HuH-7.5 (cell line): ENCODE results near the gene PRDM15.

ENCODE experiments used
- DNase-seq: peaks from one replicate; pipeline ENCODE4 v3.0.0; 2011; ENCODE audit warnings: low spot score

PRDM15 gene

DNA sequence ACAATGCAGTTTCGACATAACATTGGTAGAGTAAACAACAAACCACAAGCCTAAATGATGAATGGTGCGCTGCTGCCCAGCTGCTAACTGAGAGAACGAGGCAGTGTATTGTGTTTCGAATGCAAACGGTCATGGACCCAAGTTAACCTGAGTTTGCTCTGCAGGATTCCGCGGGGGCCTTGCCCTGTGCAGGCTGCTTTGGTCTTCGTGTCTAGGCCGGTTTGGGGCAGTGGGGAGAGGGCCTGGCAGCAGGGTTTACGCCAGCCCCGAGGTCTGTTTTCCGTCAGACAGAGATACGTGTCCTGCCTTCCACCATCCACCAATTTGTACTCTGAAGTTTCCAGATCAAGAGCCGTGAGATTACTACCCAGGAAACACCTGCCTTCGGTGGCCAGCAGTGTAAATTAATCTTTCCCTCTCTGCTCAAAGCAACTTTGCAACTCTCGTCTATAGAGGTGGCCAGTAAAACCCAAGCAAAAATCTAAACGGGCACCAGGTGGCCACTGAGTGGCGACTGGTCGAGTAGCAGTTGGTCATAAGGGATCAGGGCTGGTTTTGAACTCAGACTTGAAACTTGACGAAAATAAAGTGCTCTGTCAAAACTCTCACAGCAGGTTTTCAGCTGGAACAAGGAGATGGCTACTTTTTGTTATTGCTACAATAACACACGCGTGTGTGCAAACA lies 6.3 kb upstream of the PRDM15 start:
- no peak for DNase-seq

DNA sequence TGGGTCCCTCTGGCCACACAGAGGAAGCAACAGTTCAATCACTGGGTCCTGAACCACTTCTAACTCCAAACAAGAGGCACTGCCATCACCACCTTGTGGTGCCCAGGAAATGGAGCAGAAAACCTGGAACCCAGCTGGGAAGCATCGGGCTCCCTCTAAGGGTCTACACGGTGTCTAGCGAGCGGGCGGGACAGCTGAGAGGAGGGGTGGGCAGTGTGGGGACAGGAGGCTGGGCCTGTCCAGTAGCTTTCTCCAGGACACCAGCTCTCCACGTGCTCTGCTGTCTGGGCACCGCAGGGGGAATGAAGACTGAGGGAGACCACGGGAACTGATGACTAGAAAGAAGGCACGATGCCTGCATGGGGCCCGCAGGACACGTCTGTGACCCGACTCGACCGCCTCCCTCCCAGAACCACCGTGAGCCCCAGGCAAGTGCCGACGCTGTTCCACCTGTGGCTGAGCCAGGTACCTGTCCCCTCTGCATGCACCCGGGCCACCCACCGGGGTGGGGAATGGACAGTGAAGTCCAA lies 5.4 kb upstream of the PRDM15 start:
- DNase-seq, result no peak

DNA sequence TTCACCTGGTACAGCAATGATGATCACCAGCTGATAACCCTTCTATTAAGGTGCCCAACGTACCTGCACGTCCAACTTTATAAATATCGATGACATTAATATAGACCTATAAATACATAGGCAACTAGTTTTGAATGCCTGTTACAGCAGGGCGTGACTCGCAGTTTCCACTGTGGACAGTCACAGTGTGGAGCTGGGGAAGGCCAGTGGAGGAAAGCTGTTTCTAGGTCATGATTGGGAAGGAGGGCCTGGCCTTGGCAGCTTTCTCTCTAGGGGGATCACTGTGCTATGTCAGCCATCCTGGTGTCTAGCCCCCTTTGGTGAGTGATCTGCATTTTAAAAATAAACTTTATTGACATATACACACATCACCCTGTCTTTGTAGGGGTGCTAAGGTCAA lies 4.4 kb upstream of the PRDM15 start:
- DNase-seq, result no peak

DNA sequence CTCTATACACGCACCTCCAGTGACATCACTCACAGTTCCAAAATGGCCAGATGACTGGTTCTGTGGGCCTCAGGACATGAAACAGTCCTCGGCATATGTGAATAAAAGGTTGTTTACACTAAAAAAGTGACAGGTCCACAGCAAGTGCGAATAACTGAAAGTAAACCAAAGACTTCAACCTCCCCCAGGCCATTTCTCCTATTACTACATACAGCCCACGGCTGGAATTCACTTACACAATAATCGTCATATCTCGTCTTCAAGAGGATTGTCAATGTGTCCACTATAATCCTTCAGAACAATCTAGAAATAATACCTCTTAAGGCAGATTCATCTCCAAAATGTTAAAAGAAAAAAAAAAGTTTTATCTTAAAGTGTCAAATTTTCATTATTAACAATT lies 1.9 kb upstream of the PRDM15 start:
- DNase-seq, result no peak

DNA sequence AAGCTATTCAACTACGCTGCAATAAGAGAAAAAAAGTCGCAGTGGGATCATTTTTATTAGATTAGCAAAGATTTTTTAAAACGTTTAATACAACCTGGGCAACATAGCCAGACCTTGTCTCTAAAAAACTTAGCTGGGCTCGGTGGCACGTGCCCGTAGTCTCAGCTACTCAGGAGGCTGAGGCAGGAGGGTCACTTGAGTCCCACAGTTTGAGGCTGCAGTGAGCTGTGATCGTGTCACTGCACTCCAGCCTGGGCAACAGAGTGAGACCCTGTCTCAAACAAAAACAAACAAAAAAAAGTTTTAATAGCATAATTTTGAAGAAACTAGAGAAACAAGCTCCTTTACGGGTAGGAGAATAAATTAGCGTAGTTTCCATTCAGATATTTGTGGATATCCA lies 1.0 kb upstream of the PRDM15 start:
- no peak for DNase-seq

DNA sequence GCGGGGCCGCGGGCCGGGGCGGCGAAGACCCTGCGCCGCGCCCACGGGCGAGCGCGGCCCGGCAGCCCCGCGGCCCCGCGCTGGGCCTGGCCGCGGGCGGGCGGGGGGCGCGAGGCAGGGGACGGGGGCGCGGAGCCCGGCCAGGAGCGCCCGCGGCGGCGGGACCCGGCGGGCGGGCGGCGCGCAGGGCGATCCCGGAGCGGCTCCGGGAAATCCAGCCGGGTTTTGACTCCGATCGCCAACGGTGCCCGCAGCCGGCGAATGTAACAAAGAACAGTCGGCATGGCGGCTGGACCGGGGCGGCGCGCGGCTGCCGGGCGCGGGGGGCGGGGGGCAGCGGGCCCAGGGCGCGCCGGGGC lies 334 bp downstream of the PRDM15 start:
- peak; percentile 94 for DNase-seq

DNA sequence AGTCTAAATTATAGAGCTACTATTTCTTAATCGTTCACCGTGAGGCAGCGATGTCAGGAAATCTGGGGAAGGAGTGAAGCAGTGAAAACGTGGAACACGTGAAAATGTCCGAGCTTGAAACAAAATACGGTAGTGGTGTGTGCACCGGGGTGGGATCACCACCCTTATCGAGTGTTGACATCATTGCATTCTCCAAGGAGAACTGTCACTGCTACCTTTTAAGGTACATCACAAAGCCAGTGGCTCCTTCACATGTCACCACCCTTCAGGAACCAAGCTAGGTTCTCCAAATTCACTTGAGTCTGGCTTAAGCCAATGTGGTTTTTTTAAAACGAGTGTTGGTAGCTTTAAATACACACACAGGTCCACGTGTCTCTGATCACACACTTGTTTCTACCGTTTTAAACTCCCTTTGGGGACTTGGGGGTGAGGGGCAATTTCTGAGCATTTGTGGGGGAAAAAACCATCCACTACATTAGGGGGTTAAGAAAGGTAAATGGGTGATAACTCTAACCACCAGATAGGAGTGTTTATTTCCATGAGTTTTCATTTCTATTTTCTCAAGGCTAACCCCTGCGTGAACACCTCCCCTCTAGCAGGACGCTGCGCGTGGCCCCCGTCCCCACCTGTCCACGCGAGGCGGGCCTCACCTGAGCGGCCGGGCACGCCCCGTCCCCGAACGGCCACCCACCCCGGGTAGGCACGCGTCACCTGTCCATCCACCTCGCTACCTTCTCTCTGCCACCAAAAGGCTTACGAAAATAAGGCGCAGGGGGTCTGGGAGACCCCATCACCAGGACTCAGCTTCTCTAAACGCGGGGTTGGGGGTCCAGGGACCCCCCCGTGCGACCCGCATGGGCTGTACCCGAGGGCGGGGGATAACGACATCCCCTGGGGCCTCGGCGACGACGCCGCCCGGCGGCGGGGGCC lies 978 bp downstream of the PRDM15 start:
- DNase-seq, result peak; percentile 49

DNA sequence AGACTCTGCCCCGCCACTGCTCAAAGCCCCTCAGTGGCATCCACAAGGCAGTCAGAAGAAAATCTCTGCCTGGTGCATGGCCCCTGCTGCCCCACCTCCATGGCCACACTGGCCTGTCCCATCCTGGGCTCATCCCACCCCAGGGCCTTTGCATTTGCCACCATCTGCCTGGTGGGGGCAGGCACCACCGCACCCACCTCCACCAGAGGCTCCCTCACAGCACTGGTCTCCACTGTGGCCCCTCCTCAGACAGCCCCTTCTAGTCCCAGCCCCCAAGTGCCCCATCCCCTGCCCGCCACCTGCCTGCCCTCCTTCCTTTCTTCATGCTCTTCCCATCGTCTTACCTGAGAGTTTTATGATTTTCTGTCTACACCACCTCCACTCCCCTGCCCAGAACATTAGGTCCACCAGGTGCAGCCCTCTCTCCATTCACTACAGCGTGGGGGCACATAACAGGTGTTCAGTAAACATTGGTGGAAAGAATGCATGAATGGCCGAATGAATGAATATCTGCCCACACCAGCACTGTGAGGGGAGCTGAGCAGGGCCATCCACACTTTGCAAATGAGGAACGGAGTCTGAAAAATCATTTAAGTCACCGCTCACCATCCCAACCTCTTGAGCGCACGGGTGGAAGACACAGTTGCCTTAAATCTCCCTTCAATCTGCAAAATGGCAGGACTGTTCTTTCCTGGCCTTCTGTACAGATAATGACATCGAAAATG lies 2.1 kb downstream of the PRDM15 start:
- DNase-seq, result no peak

DNA sequence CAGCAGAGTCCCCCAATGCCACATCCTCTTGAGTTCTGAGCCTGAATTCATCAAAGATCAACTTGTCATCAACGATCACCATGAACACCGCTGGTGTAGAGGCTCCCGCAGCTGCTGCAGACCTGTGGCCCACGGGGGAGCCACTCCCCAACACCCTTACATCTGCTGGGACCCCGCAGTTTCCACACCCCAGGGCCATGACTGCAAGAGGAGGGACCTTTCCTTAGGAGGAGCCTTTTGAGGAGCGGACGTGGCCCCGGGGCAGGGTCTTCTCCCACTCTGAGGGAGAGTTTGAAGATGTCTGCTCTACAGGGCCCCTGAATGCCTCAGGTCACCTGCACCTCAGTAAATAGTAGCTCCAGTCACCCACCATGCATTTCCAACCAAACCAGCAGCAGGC lies 2.7 kb downstream of the PRDM15 start:
- no peak for DNase-seq

DNA sequence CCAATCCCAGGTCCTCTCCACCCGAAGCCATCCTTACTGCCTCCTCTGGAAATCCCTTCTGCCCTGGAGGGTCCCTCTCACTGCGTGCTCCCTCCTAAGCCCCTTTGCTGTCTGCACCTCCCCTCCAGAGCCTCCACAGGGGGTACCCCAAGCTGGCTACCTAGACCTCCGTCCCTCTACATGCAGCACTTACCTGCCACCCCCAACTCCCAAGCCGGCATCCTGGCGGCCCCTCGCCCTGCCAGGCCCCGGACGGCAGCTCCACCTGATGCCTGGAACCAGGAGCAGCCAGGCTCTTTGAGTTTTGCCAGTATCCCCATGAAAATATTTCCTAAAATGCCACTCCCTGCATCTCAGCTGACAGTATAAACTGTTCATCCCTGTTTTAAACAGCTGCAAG lies 4.1 kb downstream of the PRDM15 start:
- no peak for DNase-seq

DNA sequence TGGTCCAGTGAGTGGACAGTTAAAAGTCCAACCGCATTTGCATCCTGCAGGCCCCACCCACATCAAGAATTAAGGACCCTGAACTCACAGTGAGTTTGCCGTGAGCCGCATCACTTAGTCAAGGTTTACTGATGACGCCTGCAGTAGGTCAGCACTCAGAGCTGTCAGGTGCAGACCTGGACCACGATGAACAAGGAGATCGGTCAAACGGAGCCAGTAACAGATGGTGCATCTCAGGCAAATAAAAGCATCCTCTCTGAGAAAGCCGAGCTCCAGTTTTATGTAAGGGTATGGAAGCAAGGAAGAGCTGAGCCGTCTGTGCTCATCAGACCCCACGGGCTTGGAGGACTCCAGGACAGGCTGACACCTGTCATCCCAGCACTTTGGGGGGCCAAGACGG lies 4.5 kb downstream of the PRDM15 start:
- DNase-seq, result no peak

DNA sequence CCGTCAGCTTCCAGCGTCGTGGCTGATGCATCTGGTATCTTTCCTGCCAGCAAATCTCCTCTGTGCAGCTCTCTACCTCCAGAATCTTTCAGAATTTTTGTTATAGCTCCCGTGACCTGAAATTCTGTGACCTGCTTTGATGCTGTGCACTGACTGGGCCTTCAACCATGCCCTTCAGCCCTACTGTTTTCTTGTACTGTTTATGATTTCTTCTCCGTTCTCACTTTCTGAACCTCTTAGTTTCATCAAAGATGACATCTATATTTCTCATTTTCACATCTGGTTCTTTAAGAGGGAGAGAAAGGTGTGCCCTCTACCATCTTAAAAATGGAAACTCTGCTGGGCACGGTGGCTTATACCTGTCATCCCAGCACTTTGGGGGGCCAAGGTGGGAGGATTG lies 5.7 kb downstream of the PRDM15 start:
- DNase-seq, result no peak

DNA sequence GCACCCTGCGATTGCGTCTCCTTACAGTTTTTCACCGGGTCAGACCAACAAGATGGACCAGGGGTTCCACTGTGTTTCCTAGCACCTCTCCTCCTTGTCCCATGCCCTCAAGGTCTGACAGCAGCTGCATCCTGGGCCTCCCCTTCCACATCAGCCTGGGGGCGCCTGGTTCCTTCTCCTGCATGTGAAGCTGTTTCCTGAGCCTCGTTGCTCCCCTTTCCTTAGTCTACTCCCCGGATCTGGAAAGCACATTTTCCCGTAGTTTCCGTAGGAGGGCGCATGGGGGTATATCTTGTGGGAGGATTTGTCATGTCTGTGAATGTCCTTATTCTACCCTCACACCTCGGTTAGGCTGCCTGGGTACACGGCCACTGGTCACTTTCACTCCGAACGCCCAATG lies 6.1 kb downstream of the PRDM15 start:
- DNase-seq, result no peak

DNA sequence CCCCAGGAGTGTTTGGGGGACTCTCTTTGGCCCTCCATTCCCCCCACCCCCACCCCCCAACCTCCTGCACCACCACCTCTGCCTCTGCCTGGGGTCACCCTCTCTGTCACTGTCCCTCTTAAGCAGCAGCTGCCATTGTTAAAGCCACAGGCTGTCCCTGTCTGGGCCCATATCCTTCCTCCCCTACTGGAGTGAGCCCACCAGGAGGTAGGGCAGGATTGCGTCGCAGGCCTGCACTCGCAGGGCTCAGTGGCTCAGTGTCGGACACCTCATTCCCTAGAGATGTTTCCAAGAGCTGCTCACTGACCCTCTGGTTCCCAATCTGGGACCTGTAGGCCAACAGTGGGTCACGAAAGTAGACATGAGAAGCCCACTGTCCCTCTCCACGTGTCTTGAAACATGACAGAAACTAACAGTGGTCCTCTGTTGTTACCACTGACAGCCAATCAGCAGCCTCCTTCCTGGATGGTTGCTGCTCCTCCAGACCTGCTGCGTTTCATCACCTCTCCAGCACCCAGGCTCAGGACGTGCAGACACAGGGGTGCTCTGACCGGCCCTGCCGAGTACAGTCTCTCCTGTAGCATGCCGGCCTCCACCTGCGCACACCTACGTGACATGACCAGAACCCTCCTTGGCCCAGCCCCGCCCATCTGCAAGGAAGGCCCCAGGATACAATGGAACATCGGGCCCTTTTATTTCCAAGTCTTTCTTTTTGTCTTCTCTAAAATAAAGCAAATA lies 7.7 kb downstream of the PRDM15 start:
- no peak for DNase-seq

DNA sequence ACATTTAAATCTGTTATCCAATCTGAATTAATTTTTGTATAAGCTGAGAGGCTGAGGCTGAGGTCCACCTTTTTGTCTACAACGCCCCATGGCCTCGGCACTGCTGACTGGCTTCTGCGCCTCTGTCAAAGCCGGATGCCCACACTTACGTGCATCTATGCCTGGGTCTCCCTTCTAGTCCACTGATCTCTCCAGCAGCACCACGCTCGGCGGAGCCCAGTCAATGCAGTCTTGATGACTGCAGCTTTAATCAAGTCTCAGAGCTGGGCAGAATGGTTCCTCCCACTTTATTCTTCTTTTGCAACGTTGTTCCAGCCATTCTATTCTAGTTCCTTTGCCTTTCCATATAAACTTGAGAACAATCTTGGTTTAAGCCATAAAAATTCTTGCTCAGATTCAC lies 9.4 kb downstream of the PRDM15 start:
- no peak for DNase-seq

DNA sequence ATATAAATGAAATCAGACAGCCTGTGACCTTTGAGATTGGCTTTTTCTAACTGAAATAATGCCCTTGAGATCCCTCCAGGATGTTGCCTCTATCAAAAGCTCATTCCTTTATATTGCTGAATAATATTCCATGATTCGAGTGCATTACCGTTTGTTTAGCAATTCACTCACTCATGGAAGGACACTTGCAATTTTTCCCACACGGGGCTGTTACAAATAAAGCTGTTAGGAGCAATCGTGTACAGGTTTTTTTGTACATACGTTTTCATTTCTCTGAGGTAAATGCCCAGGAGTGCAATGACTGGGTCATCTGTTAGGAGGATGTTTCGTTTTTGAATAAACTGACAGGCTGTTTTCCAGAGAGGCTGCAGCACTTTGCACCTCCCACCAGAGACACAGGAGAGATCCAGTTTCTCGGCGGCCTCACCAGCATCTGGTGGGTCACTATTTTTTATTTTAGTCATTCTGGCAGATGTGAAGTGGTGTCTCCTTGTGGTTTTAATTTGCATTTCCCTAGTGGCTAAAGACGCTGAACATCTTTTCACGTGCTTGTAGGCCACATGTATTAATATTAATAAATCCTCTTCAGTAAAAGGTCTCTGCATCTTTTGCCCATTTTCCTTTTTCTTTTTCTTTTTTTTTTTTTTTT lies 11.0 kb downstream of the PRDM15 start:
- DNase-seq, result no peak

DNA sequence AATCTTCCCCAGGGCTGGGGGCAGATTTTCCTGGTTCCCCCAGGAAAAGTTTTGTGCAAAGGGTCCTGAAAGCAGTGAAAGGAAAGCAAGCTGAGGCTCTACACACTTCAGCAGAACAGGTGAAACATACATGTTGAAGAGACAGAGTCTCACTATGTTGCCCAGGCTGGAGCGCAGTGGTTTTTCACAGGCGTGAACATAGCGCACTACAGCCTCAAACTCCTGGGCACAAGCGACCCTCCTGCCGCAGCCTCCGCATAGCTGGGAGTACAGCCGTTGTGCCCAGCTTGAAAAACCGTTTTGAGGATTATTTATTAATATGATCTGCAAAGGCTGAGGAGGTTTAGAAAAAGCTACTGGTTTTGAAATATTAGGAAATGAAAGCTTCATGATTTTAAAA lies 11.8 kb downstream of the PRDM15 start:
- no peak for DNase-seq

DNA sequence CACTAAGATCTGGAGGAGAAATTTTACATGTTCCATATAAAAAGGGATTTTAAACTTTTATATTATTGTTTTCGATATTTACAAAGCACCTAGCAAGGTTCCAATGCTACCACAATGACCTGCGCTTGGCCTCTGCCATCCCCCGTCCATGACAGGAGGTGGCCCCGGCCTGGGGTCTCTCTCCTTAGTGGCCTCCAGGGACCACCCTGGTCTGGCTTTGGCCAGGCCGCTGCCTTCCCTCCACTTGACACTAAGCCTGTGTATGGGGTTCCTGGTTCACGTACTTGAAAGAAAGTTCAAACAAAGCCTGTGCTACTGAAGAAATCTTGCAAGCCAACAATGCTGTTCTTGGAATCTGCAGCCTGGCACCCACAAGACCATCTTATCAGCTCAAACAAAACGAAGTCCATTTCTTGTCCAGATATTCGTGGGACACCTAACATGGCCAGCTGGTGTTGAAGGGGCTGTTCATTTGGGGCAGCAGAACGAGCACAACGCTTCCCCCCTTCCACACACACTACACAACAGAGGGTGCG lies 12.8 kb downstream of the PRDM15 start:
- DNase-seq, result no peak

DNA sequence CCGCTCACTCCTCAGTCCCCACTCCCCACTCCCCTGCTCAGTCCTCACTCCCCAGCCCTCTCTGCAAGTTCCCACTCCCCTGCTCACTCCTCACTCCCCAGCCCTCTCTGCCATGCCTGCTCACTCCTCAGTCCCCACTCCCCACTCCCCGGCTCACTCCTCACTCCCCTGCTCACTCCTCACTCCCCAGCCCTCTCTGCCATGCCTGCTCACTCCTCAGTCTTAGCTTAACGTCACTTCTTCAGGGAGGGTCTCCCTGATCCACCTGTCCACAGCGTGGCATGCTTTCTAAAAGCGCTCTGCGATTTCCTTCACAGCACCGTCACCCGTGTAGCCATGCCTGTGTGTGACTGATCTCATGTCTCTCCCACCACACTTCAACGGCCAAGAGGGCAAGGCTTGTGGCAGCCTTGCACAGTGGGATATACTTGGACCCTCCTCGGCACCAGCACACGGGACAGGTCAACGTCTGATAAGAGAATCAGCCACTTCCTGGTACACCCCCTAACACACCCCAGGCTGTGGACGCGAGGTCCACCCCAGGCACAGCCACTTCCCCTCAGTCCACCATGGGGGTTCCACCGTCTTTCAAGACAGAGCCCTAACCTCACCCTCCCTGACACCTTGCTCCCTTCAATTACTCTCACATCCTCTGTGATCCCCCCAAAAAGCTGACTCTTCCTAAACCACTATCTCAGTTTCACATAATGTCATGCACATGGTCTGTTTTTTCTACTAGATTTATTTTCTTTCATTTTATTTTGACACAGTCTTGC lies 14.0 kb downstream of the PRDM15 start:
- DNase-seq, result no peak

DNA sequence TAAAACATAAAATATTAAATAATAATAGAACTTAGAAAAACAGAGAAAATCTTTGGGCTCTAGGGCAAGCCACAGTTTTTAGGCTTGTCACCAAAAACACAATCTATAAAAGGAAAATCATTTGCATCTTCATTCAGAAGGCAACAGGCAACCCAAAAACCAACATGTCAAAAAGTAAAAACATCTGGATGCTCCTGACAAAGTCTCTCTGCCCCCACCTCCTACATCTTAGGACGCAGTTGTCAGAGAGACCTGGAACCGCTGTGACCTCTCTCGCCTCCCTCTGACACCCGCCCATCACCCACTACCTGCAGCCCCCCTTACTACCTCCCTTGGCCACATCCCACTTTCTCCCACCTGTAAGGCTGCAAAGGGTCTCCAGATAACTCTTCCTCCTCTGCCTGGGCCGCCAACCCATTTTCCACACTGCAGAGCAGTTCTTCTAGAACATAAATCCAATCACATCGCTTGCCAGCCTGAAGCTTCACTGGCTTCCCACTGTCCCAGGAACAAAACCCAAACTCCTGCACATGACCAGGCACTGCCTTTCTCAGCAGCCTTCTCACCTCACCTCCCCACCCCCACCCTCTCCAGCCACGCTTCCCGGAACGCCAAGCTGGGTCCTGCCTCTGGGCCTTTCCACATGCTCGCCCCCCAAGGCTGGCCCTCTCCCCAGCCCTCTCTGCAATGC lies 14.7 kb downstream of the PRDM15 start:
- DNase-seq, result no peak
